ENCODE data around the gene ACKR3.

The ACKR3 gene

DNA sequence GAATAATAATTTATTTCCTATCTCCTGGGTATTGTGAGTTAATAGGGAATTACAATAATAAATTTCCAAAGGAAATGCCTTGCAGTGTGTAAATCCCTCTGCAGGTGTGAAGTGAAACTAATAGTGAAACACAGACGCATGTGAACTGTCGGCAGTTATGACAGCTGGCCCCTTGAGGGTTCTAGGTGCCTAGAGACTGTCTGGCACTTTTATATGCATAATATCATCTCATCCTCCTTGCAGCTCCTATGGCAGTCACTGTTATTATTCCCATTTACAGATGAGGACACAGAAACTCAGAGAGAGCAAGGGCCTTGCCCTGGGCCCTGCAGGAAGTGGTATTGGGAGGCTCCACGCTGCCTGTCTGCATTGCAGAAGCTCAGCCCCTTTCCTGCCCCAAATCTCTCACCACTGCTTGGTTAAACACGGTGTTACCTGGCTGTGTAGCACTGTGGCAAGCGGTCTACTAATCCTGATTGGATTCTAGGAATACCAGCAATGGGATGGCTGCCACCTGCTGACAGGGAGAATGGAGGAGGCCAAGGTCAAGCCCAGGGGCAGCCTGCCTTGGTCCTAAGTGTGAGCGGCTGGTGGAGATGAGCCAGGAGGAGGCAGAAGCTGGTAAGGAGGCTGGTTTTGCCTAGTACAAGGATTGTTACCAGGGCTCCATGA, 32.8 kb upstream of the ACKR3 start:
- H3K36me3 ChIP-seq (ENCODE audit: control insufficient read depth, insufficient read depth, low read length), result no peaks in the 10 kb centered on the region
- peaks cover 6% of the 10 kb centered on the region for H3K4me1 ChIP-seq (ENCODE audit: control insufficient read depth, insufficient read depth, low read length)
- no peak overlapping the region for H3K9ac ChIP-seq (ENCODE audit: low read length)
- H3K27me3 ChIP-seq (ENCODE audit: control insufficient read depth, insufficient read depth, low read length), result no peaks in the 10 kb centered on the region
- no peak overlapping the region for H3K4me3 ChIP-seq (ENCODE audit: low read length)
- H3K27ac ChIP-seq (ENCODE audit: low read depth, low read length), result no peak overlapping the region

DNA sequence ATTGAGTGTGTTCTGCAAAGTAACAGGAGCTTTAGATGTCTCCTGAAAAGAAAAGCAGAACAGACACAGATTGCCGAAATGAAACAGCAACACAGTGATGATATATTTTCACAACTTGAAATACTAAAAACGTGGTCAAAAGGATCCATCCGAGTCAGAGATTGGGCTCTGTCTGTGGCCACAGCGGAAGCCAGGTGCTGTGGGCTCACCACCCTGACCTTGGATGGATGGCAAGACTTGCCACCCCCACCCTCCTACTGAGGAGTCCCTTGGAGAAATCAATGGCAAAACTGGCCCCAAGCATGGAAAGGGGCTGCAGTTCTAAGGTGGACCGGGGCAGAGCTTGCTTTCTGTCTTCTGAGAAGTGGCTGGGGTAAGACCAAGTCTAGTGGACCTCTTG, 31.4 kb upstream of the ACKR3 start:
- Histone ChIP-seq H3K36me3 (ENCODE audit: control insufficient read depth, insufficient read depth, low read length) (no peaks in the 10 kb centered on the region), H3K4me3 (ENCODE audit: low read length) (peak overlapping the region; percentile 44), H3K4me1 (ENCODE audit: control insufficient read depth, insufficient read depth, low read length) (peaks cover 6% of the 10 kb centered on the region), H3K27me3 (ENCODE audit: control insufficient read depth, insufficient read depth, low read length) (no peaks in the 10 kb centered on the region), H3K27ac (ENCODE audit: low read depth, low read length) (no peak overlapping the region), H3K9ac (ENCODE audit: low read length) (no peak overlapping the region)

DNA sequence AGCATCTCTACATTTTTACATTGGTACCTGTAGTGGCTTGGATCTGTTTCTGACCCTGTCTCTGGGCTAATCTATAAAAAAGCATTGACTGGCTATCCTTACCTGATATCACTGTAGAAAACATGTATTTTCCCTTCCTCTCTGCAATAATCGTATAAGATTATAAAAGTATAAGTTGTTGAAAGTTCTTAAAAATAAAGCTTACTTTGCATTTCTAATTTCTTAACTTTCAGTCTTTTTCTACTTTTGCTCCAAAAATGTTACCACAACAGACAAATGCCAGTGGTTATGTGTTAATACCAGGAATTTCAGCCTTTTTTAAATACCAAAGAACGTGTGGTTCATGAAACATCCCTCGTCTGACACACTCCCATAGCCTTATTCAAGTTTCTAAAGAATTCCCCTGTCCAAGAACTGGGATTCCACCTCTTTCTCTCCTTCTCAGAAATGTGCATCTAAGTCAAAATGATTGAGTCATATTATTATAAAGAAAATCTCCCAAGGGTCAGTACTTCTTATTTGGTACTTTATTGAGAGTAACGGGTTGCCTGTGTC, 28.5 kb upstream of the ACKR3 start:
- Histone ChIP-seq H3K4me1 (ENCODE audit: control insufficient read depth, insufficient read depth, low read length) (peaks cover 6% of the 10 kb centered on the region), H3K36me3 (ENCODE audit: control insufficient read depth, insufficient read depth, low read length) (no peaks in the 10 kb centered on the region), H3K4me3 (ENCODE audit: low read length) (no peak overlapping the region), H3K27ac (ENCODE audit: low read depth, low read length) (no peak overlapping the region), H3K9ac (ENCODE audit: low read length) (no peak overlapping the region), H3K27me3 (ENCODE audit: control insufficient read depth, insufficient read depth, low read length) (no peaks in the 10 kb centered on the region)

DNA sequence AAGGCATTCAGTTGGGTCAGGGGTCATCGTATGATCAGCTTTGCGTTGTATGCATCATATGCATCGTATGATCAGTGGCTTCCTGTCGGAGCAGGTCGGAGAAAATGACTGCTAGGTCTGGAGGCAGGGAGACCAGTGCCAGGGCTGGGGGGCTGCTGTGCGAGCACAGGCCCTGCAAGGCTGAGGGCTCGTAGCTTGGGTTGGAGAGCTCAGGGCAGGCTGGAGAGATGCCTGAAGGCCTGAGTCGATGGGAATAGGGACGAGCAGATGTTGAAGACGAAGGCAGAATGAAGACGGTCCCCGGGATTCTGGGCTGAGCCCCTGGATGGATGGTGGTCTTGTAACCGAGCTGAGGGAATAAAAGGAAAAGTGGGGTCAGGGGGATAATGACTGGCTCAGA, 25.3 kb upstream of the ACKR3 start:
- Histone ChIP-seq H3K4me1 (ENCODE audit: control insufficient read depth, insufficient read depth, low read length) (peaks cover 5% of the 10 kb centered on the region), H3K27me3 (ENCODE audit: control insufficient read depth, insufficient read depth, low read length) (no peaks in the 10 kb centered on the region), H3K4me3 (ENCODE audit: low read length) (no peak overlapping the region), H3K36me3 (ENCODE audit: control insufficient read depth, insufficient read depth, low read length) (no peaks in the 10 kb centered on the region), H3K27ac (ENCODE audit: low read depth, low read length) (no peak overlapping the region), H3K9ac (ENCODE audit: low read length) (no peak overlapping the region)

DNA sequence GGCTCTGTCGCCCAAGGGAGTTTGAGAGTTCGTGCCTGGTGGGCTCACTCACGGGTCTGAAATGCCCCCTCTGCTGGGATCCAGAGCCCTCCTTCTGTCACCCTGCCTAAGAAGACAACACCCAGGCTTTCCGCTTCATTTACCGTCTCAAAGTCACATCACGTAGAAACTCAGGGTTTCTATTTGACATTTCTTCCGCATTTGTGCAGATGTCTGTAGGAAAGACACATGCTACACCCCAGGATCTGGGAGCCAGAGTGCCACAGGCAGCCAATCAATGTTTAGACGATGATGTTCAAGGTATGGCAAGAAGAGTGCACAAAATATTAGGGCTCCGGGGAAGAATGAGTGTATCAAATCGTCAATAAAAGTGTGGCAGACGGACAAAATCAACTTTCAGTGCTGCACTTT, 24.4 kb upstream of the ACKR3 start:
- Histone ChIP-seq H3K4me3 (ENCODE audit: low read length) (no peak overlapping the region), H3K4me1 (ENCODE audit: control insufficient read depth, insufficient read depth, low read length) (peaks cover 5% of the 10 kb centered on the region), H3K27me3 (ENCODE audit: control insufficient read depth, insufficient read depth, low read length) (no peaks in the 10 kb centered on the region), H3K9ac (ENCODE audit: low read length) (no peak overlapping the region), H3K36me3 (ENCODE audit: control insufficient read depth, insufficient read depth, low read length) (no peaks in the 10 kb centered on the region), H3K27ac (ENCODE audit: low read depth, low read length) (no peak overlapping the region)

DNA sequence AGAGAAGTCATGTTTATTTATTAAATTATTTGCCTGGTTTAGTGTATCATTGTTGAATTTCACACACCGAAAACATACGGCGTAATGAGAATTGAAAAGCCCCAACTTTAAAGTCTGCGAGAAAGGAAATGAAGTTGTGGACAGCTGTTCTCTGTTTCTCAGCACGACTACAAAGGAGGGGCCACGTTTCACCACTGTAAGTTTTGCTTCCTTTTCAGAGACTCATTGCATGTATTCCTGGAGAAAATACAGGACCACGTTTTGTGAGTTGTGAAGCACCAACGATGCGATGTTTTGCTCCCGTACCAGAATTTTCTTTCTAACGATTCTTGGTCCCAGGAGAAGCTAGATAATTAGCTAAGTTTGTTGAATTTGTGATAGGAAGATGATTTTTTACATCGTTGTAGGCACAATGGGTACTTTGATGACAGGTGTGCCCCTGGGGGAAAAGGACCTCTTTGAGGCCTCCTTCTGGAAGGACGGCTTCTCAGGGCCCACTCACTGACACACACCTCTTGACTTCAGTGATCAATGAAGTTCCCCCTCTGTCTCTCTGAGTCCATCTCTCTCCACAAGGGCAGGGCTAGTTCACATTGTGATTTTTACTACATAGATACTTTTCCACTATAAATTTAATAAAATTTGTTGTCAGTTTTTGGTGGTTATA, 23.7 kb upstream of the ACKR3 start:
- Histone ChIP-seq H3K27ac (ENCODE audit: low read depth, low read length) (no peak overlapping the region), H3K27me3 (ENCODE audit: control insufficient read depth, insufficient read depth, low read length) (no peaks in the 10 kb centered on the region), H3K4me1 (ENCODE audit: control insufficient read depth, insufficient read depth, low read length) (peaks cover 5% of the 10 kb centered on the region), H3K9ac (ENCODE audit: low read length) (no peak overlapping the region), H3K36me3 (ENCODE audit: control insufficient read depth, insufficient read depth, low read length) (no peaks in the 10 kb centered on the region), H3K4me3 (ENCODE audit: low read length) (no peak overlapping the region)

DNA sequence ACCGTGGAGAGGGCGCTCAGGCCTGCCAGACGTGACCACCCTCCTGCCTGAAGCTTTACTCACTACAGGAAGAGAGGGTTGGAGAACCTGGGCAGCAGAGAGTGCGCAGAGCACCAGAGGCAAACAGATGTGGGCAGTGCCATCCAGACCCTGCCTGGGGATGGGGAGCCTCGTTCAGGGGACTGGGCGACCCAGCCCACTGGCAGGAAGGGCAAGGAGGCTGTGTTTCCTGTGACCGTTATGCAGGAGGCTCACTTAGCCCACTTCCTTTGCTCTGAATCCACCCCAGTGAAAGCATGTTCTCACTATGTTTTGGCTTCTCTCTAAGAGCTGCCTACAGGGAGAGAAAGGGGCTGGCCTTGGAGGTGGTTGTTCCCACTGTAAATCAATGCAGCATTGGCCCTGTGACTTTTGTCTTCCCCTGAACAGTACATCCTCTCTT, 23.0 kb upstream of the ACKR3 start:
- Histone ChIP-seq H3K27me3 (ENCODE audit: control insufficient read depth, insufficient read depth, low read length) (no peaks in the 10 kb centered on the region), H3K27ac (ENCODE audit: low read depth, low read length) (no peak overlapping the region), H3K9ac (ENCODE audit: low read length) (no peak overlapping the region), H3K36me3 (ENCODE audit: control insufficient read depth, insufficient read depth, low read length) (no peaks in the 10 kb centered on the region), H3K4me3 (ENCODE audit: low read length) (no peak overlapping the region), H3K4me1 (ENCODE audit: control insufficient read depth, insufficient read depth, low read length) (peaks cover 5% of the 10 kb centered on the region)

DNA sequence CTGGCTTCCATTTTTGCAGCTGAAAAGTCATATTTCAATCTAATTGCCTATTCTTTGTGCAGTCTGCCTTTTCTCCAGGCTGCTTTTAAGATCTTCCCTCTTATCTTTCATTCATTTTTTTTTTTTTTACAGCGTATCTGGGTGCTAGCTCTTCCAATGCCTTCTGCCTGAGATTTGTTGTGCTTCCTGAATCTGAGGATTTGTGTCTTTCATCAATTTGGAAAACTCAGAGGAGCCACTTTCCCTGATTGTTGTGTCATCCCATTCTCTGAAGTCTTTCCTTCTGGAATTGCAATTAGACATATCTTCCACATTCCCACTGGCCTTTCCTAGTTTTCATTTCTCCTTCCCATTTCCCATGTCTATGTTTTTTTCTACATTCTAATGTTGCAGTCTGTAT, 21.9 kb upstream of the ACKR3 start:
- no peaks in the 10 kb centered on the region for H3K27me3 ChIP-seq (ENCODE audit: control insufficient read depth, insufficient read depth, low read length)
- H3K27ac ChIP-seq (ENCODE audit: low read depth, low read length), result no peak overlapping the region
- H3K4me3 ChIP-seq (ENCODE audit: low read length), result no peak overlapping the region
- no peaks in the 10 kb centered on the region for H3K36me3 ChIP-seq (ENCODE audit: control insufficient read depth, insufficient read depth, low read length)
- H3K4me1 ChIP-seq (ENCODE audit: control insufficient read depth, insufficient read depth, low read length), result peaks cover 5% of the 10 kb centered on the region
- H3K9ac ChIP-seq (ENCODE audit: low read length), result no peak overlapping the region

DNA sequence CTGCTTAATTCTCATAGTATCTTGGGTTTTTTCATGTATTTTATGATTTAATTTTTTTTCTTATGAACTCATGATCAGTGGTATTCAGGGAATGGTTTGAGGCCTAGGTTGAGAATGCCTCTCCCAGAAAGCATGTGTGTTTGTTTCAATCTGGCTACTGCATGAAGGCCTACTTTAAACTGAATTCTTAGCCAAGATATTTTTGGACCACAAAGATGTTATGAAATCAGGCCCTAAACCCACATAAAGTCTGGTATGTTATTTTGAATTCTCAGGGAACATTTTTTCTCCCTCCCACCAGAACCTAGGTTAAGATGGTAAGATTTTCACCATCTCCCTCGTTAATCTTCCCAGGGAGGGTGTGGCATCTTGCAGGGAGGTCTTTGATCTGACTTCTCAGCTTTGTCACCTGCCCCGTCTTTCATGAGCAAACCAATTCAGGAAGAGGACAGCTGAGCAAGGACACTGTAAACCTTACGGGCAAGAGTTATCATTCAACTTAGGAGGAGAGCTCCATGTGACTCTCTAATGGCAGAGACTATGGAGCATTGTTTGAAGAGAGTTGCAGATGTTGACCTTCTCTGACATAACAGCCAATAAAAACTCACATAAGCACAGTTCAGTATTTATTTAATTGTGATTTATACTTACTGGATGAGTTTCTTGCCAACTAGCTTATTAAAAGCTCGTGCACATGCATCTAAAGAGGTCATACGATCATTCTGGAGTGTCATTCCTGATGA, 21.3 kb upstream of the ACKR3 start:
- Histone ChIP-seq H3K4me1 (ENCODE audit: control insufficient read depth, insufficient read depth, low read length) (peaks cover 5% of the 10 kb centered on the region), H3K27me3 (ENCODE audit: control insufficient read depth, insufficient read depth, low read length) (no peaks in the 10 kb centered on the region), H3K4me3 (ENCODE audit: low read length) (no peak overlapping the region), H3K27ac (ENCODE audit: low read depth, low read length) (no peak overlapping the region), H3K9ac (ENCODE audit: low read length) (no peak overlapping the region), H3K36me3 (ENCODE audit: control insufficient read depth, insufficient read depth, low read length) (no peaks in the 10 kb centered on the region)

DNA sequence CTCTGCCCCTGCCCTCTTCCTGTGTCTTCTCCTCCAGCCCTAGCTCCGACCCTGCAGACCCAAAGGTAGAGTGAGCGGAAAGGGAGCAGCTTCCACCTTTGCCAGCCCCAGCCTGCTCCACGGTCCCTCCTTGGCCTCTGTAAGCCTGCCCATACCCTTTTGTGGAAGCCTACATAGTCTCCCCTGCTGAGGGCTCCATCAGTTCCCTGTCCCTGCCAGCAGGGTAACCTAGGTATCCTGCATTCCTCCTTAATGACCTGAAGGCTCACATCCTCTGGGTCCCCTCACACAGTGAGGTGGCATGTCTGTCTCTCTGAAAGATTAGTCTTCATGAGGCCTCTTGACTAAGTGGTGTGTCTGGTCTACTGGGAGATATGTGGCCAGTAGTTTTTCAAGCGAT, 20.5 kb upstream of the ACKR3 start:
- no peaks in the 10 kb centered on the region for H3K36me3 ChIP-seq (ENCODE audit: control insufficient read depth, insufficient read depth, low read length)
- no peaks in the 10 kb centered on the region for H3K27me3 ChIP-seq (ENCODE audit: control insufficient read depth, insufficient read depth, low read length)
- H3K27ac ChIP-seq (ENCODE audit: low read depth, low read length), result no peak overlapping the region
- H3K4me3 ChIP-seq (ENCODE audit: low read length), result no peak overlapping the region
- H3K4me1 ChIP-seq (ENCODE audit: control insufficient read depth, insufficient read depth, low read length), result peaks cover 5% of the 10 kb centered on the region
- H3K9ac ChIP-seq (ENCODE audit: low read length), result no peak overlapping the region

DNA sequence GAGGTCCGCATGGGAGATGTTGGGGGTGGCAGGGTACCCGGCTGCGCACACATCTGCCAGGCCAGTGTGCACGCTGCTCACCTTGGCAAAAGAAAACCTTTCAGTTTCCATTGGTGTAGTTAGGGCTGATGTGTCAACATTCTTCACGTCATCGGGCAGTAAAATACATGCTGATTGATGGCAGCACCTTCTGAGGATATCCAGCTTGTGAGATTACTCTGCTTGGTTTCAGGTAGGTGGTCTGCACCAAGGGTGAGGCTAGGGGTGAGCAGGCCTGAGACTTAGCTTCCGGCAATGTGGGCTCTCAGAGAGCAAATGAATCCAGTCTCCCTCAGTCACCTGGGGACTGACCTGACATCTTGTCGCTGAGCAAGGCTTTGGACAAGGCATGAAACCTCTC, 19.3 kb upstream of the ACKR3 start:
- no peak overlapping the region for H3K4me3 ChIP-seq (ENCODE audit: low read length)
- no peak overlapping the region for H3K27ac ChIP-seq (ENCODE audit: low read depth, low read length)
- H3K36me3 ChIP-seq (ENCODE audit: control insufficient read depth, insufficient read depth, low read length), result no peaks in the 10 kb centered on the region
- no peak overlapping the region for H3K9ac ChIP-seq (ENCODE audit: low read length)
- H3K27me3 ChIP-seq (ENCODE audit: control insufficient read depth, insufficient read depth, low read length), result no peaks in the 10 kb centered on the region
- peaks cover 5% of the 10 kb centered on the region for H3K4me1 ChIP-seq (ENCODE audit: control insufficient read depth, insufficient read depth, low read length)

DNA sequence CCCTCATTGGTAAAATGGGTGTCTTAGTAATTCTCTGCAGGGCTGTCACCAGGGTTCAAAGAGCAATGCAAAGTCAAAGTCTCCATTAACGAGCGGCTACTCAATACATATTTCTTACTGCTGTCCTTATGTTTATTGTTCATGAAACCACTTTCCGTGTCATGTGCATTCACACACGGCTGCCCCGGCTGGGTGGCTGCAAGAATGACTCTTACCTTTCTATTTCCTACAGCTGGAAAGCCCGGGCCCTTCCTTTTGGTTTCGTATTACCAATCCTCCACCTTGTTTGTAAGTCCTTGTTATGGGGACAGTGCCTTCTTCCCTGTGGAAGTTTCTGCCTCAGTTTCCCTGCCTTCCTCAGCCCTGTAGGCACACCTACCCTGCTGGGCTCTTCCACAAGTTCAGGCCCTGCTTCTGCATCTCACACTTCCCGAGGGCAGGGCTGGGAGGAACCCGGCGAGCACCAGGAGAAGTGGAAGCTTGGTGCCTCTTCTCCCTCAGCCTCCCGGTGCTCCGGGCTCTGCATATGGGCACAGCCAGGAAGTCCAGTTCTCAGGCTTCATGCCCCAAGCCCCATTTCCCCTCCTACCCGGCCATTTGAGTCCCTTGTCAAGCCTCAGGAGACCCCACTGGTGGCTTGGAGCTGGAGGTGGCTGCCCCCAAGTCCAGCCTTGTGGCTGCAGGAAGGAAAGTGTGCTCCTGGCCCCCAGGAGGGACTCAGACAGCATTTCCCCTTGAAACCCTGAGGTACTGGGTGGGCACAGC, 18.7 kb upstream of the ACKR3 start:
- no peaks in the 10 kb centered on the region for H3K36me3 ChIP-seq (ENCODE audit: control insufficient read depth, insufficient read depth, low read length)
- no peaks in the 10 kb centered on the region for H3K27me3 ChIP-seq (ENCODE audit: control insufficient read depth, insufficient read depth, low read length)
- H3K27ac ChIP-seq (ENCODE audit: low read depth, low read length), result no peak overlapping the region
- peaks cover 5% of the 10 kb centered on the region for H3K4me1 ChIP-seq (ENCODE audit: control insufficient read depth, insufficient read depth, low read length)
- H3K9ac ChIP-seq (ENCODE audit: low read length), result no peak overlapping the region
- no peak overlapping the region for H3K4me3 ChIP-seq (ENCODE audit: low read length)

All from rectal smooth muscle tissue (tissue), 1 donor.